ENCODE data around the gene LAMC3.

- TF ChIP-seq CTCF (IDR thresholded peaks at IDR 0.05) (no peak), POLR2A (IDR thresholded peaks at IDR 0.05) (no peak)
These were observed 37.6 kb upstream of the LAMC3 start for GRCh38 chr9:130971294-130971849.
